ENCODE data around the gene CYB561. TPM values are rescaled to one million over a fixed set of nuclear protein-coding genes. Genes with fewer than 3 reads are reported as not detected.

The CYB561 gene
- total RNA-seq, 1 donor from 2014 or later = 4.2 TPM

- Histone ChIP-seq H3K27ac (ENCODE audit: low read depth, low read length) (no peak overlapping the region), H3K36me3 (ENCODE audit: control insufficient read depth in 3 of 3, insufficient read depth in 3 of 3, low read length in 3 of 3) (peaks cover 0 to 3% (median 0%) of the 10 kb centered on the region in 3 donors), H3K4me1 (ENCODE audit: control insufficient read depth in 3 of 3, insufficient read depth in 3 of 3, low read length in 3 of 3) (peaks cover 46 to 51% (median 48%) of the 10 kb centered on the region in 3 donors), H3K4me3 (ENCODE audit: low read length in 3 of 3) (peak overlapping the region in 1 of 3 donors; percentile 14), H3K27me3 (ENCODE audit: control insufficient read depth in 3 of 3, insufficient read depth in 3 of 3, low read length in 3 of 3) (peaks cover 0 to 6% (median 4%) of the 10 kb centered on the region in 3 donors), H3K9me3 (ENCODE audit: control insufficient read depth in 3 of 3, low read length in 3 of 3) (no peaks in the 10 kb centered on the region), H3K9ac (ENCODE audit: low read depth in 1 of 3, low read length in 3 of 3) (no peak overlapping the region)
Measured at GRCh38 chr17:63437287-63438091, 8.6 kb downstream of the CYB561 start.

DNA sequence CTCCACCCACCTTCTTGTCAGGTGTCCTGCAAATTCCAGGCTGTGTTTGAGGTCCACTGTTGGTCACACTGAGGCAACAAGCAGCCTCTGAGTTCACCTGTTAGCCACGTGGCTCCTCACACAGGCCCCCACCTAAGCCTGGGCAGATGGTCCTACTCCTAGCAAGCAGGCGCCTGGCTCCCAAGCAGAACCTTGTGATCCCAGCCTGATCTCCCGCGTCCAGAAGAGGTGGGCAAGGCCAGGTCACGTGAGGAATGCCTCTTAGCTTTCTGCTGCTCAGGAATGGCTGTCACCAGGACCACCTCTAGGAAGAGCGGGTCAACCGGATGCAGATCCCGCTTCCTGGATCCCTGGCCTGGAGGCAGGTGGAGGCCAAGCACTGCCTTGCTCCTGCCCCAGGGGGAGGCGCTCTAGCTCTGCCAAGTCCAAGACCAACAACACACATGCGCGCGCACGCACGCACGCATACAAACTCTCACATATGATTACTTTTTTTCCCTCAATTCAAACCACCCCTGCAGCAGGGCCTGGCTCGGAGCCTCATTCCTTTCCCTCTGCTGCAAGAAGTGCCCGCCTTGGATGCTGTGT, 9.5 kb downstream of the CYB561 start:
- peaks cover 46 to 51% (median 48%) of the 10 kb centered on the region in 3 donors for H3K4me1 ChIP-seq (ENCODE audit: control insufficient read depth in 3 of 3, insufficient read depth in 3 of 3, low read length in 3 of 3)
- peaks cover 0 to 6% (median 4%) of the 10 kb centered on the region in 3 donors for H3K27me3 ChIP-seq (ENCODE audit: control insufficient read depth in 3 of 3, insufficient read depth in 3 of 3, low read length in 3 of 3)
- H3K27ac ChIP-seq (ENCODE audit: low read depth, low read length) = no peak overlapping the region

GRCh38 chr17:63435681-63436522, 10.2 kb downstream of the CYB561 start:
- H3K9ac ChIP-seq (ENCODE audit: low read depth in 1 of 3, low read length in 3 of 3) = peak overlapping the region in 1 of 3 donors; percentile 54
- H3K4me3 ChIP-seq (ENCODE audit: low read length in 3 of 3) = peak overlapping the region in 1 of 3 donors; percentile 41
- H3K36me3 ChIP-seq (ENCODE audit: control insufficient read depth in 3 of 3, insufficient read depth in 3 of 3, low read length in 3 of 3) = peaks cover 0 to 3% (median 0%) of the 10 kb centered on the region in 3 donors
- H3K9me3 ChIP-seq (ENCODE audit: control insufficient read depth in 3 of 3, low read length in 3 of 3) = no peaks in the 10 kb centered on the region
- peaks cover 0 to 6% (median 4%) of the 10 kb centered on the region in 3 donors for H3K27me3 ChIP-seq (ENCODE audit: control insufficient read depth in 3 of 3, insufficient read depth in 3 of 3, low read length in 3 of 3)
- H3K4me1 ChIP-seq (ENCODE audit: control insufficient read depth in 3 of 3, insufficient read depth in 3 of 3, low read length in 3 of 3) = peaks cover 43 to 51% (median 48%) of the 10 kb centered on the region in 3 donors
- no peak overlapping the region for H3K27ac ChIP-seq (ENCODE audit: low read depth, low read length)

More for the DNA sequence above, 9.5 kb downstream of the CYB561 start:
- Histone ChIP-seq H3K36me3 (ENCODE audit: control insufficient read depth in 3 of 3, insufficient read depth in 3 of 3, low read length in 3 of 3) (peaks cover 0 to 3% (median 0%) of the 10 kb centered on the region in 3 donors), H3K9ac (ENCODE audit: low read depth in 1 of 3, low read length in 3 of 3) (peak overlapping the region in 1 of 3 donors; percentile 16), H3K9me3 (ENCODE audit: control insufficient read depth in 3 of 3, low read length in 3 of 3) (no peaks in the 10 kb centered on the region), H3K4me3 (ENCODE audit: low read length in 3 of 3) (peak overlapping the region in 1 of 3 donors; percentile 14)

DNA sequence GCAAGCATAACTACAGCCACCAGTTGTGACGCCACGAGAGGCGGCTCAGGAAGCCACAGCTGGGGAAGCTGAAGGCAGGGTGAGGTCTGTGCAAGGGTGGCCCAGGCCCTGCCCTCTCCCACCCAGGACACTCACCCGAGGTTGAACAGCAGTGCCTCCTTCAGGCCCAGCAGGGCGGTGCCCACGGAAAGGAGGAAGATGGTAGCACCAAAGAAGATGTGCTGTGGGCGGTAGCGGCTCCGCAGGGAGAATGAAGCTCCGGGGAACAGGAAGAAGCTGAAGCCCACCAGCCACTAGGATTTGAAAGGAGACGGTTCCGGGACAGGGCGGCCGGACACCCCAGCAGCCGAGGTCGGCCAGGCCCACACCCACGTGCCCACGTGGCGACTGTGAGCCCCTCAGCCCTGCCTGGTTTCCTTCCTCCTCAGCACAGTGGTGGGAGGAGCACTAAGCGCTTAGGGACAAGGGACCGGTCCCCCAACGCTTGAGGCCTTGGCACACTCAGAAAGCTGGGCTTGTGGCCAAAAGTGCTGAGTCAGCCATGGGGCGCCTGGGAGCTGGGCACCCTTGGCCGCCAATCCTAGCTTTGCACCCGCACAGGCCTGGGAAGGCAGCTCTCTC, 11.0 kb downstream of the CYB561 start:
- H3K4me3 ChIP-seq (ENCODE audit: low read length in 3 of 3) = peak overlapping the region in 1 of 3 donors; percentile 41
- no peaks in the 10 kb centered on the region for H3K9me3 ChIP-seq (ENCODE audit: control insufficient read depth in 3 of 3, low read length in 3 of 3)
- peaks cover 0 to 3% (median 0%) of the 10 kb centered on the region in 3 donors for H3K36me3 ChIP-seq (ENCODE audit: control insufficient read depth in 3 of 3, insufficient read depth in 3 of 3, low read length in 3 of 3)
- no peak overlapping the region for H3K27ac ChIP-seq (ENCODE audit: low read depth, low read length)
- peaks cover 35 to 49% (median 43%) of the 10 kb centered on the region in 3 donors for H3K4me1 ChIP-seq (ENCODE audit: control insufficient read depth in 3 of 3, insufficient read depth in 3 of 3, low read length in 3 of 3)
- peak overlapping the region in 1 of 3 donors; percentile 54 for H3K9ac ChIP-seq (ENCODE audit: low read depth in 1 of 3, low read length in 3 of 3)
- peaks cover 0 to 6% (median 4%) of the 10 kb centered on the region in 3 donors for H3K27me3 ChIP-seq (ENCODE audit: control insufficient read depth in 3 of 3, insufficient read depth in 3 of 3, low read length in 3 of 3)

- peak overlapping the region; percentile 36 for H3K27ac ChIP-seq (ENCODE audit: low read depth, low read length)
- peaks cover 0 to 3% (median 0%) of the 10 kb centered on the region in 3 donors for H3K36me3 ChIP-seq (ENCODE audit: control insufficient read depth in 3 of 3, insufficient read depth in 3 of 3, low read length in 3 of 3)
- H3K4me1 ChIP-seq (ENCODE audit: control insufficient read depth in 3 of 3, insufficient read depth in 3 of 3, low read length in 3 of 3) = peaks cover 33 to 42% (median 37%) of the 10 kb centered on the region in 3 donors
- H3K27me3 ChIP-seq (ENCODE audit: control insufficient read depth in 3 of 3, insufficient read depth in 3 of 3, low read length in 3 of 3) = peaks cover 0 to 6% (median 4%) of the 10 kb centered on the region in 3 donors
- H3K9ac ChIP-seq (ENCODE audit: low read depth in 1 of 3, low read length in 3 of 3) = peak overlapping the region in 1 of 3 donors; percentile 45
- no peak overlapping the region for H3K4me3 ChIP-seq (ENCODE audit: low read length in 3 of 3)
- H3K9me3 ChIP-seq (ENCODE audit: control insufficient read depth in 3 of 3, low read length in 3 of 3) = no peaks in the 10 kb centered on the region
Measured at GRCh38 chr17:63433746-63434591, 12.1 kb downstream of the CYB561 start.

DNA sequence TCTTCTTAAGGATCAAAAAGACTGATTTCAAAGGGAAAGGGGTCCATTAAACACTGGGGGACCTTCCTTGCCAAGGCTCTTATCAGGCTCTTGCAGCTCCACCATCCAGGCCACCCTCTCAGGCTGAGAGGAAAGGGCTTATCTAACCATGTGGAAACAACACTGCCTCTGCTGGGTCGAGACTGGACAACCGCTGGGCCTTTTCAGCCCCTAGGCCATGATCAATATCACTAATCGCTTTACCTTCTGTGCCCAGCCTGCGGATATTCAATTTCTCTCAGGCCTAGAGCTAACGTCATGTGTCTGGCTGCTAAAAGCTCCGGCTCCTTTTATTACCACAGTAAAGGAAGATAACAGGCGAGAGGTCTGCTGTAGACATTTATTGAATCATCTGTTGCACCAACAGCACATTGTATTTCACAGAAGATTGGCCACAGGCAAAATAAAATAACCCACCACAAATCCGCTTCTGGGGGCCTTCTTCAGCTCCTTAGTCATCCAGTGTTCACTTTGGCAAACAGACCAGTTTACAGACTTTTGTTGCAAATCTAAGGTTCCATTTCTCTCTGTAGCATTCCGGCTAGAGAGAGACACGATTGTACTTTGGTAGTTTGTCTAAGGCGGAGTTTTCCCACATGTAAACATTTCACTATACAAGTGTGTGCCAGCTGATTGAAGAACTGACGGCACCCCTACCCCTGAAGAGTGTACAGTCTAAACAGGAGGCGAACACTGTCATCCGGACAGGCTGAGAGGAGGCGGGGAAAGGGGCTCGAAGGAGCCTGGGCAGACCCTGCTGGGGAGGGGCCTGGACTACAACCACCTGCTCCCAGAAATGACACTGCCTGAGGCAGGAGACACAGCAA, 13.9 kb downstream of the CYB561 start:
- peak overlapping the region; percentile 25 for H3K27ac ChIP-seq (ENCODE audit: low read depth, low read length)
- peaks cover 32 to 38% (median 34%) of the 10 kb centered on the region in 3 donors for H3K4me1 ChIP-seq (ENCODE audit: control insufficient read depth in 3 of 3, insufficient read depth in 3 of 3, low read length in 3 of 3)
- no peak overlapping the region for H3K9ac ChIP-seq (ENCODE audit: low read depth in 1 of 3, low read length in 3 of 3)
- no peaks in the 10 kb centered on the region for H3K9me3 ChIP-seq (ENCODE audit: control insufficient read depth in 3 of 3, low read length in 3 of 3)
- H3K36me3 ChIP-seq (ENCODE audit: control insufficient read depth in 3 of 3, insufficient read depth in 3 of 3, low read length in 3 of 3) = peaks cover 0 to 3% (median 0%) of the 10 kb centered on the region in 3 donors
- H3K4me3 ChIP-seq (ENCODE audit: low read length in 3 of 3) = no peak overlapping the region
- peaks cover 0 to 4% (median 3%) of the 10 kb centered on the region in 3 donors for H3K27me3 ChIP-seq (ENCODE audit: control insufficient read depth in 3 of 3, insufficient read depth in 3 of 3, low read length in 3 of 3)

DNA sequence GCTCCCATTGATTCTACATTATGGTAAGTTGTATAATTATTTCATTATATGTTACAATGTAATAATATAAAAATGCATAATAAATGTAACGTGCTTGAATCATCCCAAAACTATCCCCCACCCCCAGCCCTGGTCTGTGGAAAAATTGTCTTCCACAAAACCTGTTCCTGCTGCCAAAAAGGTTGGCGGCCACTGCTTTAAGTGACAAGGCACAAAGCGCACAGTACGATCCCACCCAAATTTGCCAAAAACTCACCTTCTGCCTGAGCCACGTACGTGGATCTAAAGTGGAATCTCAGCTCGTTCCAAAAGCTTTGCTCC, 14.5 kb downstream of the CYB561 start:
- H3K36me3 ChIP-seq (ENCODE audit: control insufficient read depth in 3 of 3, insufficient read depth in 3 of 3, low read length in 3 of 3) = peaks cover 0 to 3% (median 0%) of the 10 kb centered on the region in 3 donors
- H3K4me1 ChIP-seq (ENCODE audit: control insufficient read depth in 3 of 3, insufficient read depth in 3 of 3, low read length in 3 of 3) = peaks cover 28 to 32% (median 29%) of the 10 kb centered on the region in 3 donors

DNA sequence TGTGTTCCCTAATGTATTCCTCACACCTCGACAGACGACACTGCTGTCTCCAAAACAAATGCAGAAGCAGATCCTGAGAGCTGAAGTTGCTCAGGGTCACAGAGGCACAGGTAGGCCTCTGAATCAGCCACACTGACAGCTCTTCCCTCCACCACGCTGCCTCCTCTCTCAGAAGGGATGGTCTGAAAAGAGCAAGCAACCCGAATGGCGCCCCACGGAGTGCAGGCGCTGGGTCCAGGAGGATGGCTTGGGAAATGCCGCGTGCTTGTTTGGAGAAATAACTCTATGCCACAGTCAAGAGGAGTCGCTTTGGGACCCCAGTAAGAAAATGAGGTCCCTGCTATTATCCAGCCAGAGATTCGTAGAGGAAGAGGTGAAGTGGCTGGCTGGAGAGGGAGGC, 15.9 kb downstream of the CYB561 start:
- Histone ChIP-seq H3K9me3 (ENCODE audit: control insufficient read depth in 3 of 3, low read length in 3 of 3) (no peaks in the 10 kb centered on the region), H3K4me1 (ENCODE audit: control insufficient read depth in 3 of 3, insufficient read depth in 3 of 3, low read length in 3 of 3) (peaks cover 16 to 24% (median 20%) of the 10 kb centered on the region in 3 donors), H3K9ac (ENCODE audit: low read depth in 1 of 3, low read length in 3 of 3) (no peak overlapping the region), H3K4me3 (ENCODE audit: low read length in 3 of 3) (no peak overlapping the region), H3K36me3 (ENCODE audit: control insufficient read depth in 3 of 3, insufficient read depth in 3 of 3, low read length in 3 of 3) (no peaks in the 10 kb centered on the region), H3K27me3 (ENCODE audit: control insufficient read depth in 3 of 3, insufficient read depth in 3 of 3, low read length in 3 of 3) (peaks cover 0 to 2% (median 0%) of the 10 kb centered on the region in 3 donors), H3K27ac (ENCODE audit: low read depth, low read length) (no peak overlapping the region)

More for the DNA sequence above, 14.5 kb downstream of the CYB561 start:
- H3K27me3 ChIP-seq (ENCODE audit: control insufficient read depth in 3 of 3, insufficient read depth in 3 of 3, low read length in 3 of 3) = no peaks in the 10 kb centered on the region
- H3K9ac ChIP-seq (ENCODE audit: low read depth in 1 of 3, low read length in 3 of 3) = no peak overlapping the region
- no peak overlapping the region for H3K4me3 ChIP-seq (ENCODE audit: low read length in 3 of 3)
- H3K9me3 ChIP-seq (ENCODE audit: control insufficient read depth in 3 of 3, low read length in 3 of 3) = no peaks in the 10 kb centered on the region
- H3K27ac ChIP-seq (ENCODE audit: low read depth, low read length) = no peak overlapping the region

All from skeletal muscle tissue (tissue), 4 donors.